PC-3 (cell line): ENCODE data around the gene SYNPO.

Source experiments
- CTCF ChIP-seq: fragments of 300-600 bp; sonication (generic); conservative IDR thresholded peaks from 2 replicates; pipeline ENCODE4 v1.5.1; 2017; ENCODE audit warnings: antibody characterized with exemption, low read depth, mild to moderate bottlenecking, low read length
- EZH2 ChIP-seq: fragments of 300-600 bp; sonication (generic); IDR thresholded peaks from one replicate; pipeline ENCODE4 v1.6.1; 2017; ENCODE audit warnings: antibody characterized with exemption, mild to moderate bottlenecking, low read length; ENCODE audit not compliant: unreplicated experiment
- EZH2phosphoT487 ChIP-seq: fragments of 300-600 bp; sonication (generic); IDR thresholded peaks from 2 replicates; pipeline ENCODE4 v1.6.1; 2018; ENCODE audit warnings: mild to moderate bottlenecking, antibody characterized with exemption, low read length, borderline replicate concordance

GRCh38 chr5:150671509-150672236, 31.2 kb downstream of the SYNPO start:
- no peak for TF ChIP-seq CTCF
- no peak for TF ChIP-seq EZH2
- no peak for TF ChIP-seq EZH2phosphoT487
